ENCODE measurements around the gene LRRC75A. TPM values are rescaled to one million over a fixed set of nuclear protein-coding genes. Genes with fewer than 3 reads are reported as not detected.

LRRC75A gene
- total RNA-seq, 2 donors from 2014 or later: 3.2 to 5.0 TPM

DNA sequence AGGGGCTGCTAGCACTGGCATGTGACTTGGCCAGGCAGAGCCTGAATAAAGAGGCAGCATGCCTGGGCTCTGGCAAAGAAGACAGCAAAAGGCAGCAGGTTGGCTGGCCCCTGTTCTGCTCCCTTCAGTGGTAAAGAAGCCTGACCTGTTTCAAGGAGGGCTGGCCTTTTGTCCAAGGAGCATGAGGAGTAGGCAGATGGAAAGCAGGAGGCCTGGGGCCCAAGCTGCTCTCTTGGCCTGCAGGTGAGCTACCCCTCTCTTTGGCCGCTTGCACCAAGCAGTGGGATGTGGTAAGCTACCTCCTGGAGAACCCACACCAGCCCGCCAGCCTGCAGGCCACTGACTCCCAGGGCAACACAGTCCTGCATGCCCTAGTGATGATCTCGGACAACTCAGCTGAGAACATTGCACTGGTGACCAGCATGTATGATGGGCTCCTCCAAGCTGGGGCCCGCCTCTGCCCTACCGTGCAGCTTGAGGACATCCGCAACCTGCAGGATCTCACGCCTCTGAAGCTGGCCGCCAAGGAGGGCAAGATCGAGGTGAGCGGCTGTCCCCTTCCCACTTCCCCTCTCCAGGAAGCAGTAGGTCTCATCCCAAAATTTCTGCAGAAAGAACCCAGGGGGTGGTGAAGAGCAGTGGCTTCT lies 68.6 kb downstream of the LRRC75A start:
- no peak for DNase-seq
- Mint-ChIP-seq H3K4me1 (no peaks in the 10 kb centered on the region), H3K4me3 (no peak overlapping the region), H3K36me3 (ENCODE audit: low read depth) (no peaks in the 10 kb centered on the region), H3K27ac (no peak overlapping the region), H3K27me3 (ENCODE audit: insufficient read depth) (peaks cover 2% of the 10 kb centered on the region), H3K9me3 (no peaks in the 10 kb centered on the region)
- Histone ChIP-seq H3K27ac (ENCODE audit: low read depth, low read length) (no peak overlapping the region), H3K9me3 (ENCODE audit: control insufficient read depth, low read length) (no peaks in the 10 kb centered on the region), H3K9ac (ENCODE audit: extremely low read depth, low read length, poor library complexity, severe bottlenecking) (no peak overlapping the region), H3K4me1 (ENCODE audit: control insufficient read depth, insufficient read depth, low read length) (peaks cover 7% of the 10 kb centered on the region), H3K27me3 (ENCODE audit: control insufficient read depth, insufficient read depth, low read length, poor library complexity, severe bottlenecking) (no peaks in the 10 kb centered on the region), H3K4me3 (ENCODE audit: low read length) (no peak overlapping the region), H3K36me3 (ENCODE audit: control insufficient read depth, insufficient read depth, low read length) (no peaks in the 10 kb centered on the region)
- WGBS, 2 experiments (ENCODE audit: insufficient coverage in 1 of 2, insufficient read length in 1 of 2): 94 to 95% methylated on average over 6 to 10 of the region's 10 CpGs
- TF ChIP-seq, protein P1, sequence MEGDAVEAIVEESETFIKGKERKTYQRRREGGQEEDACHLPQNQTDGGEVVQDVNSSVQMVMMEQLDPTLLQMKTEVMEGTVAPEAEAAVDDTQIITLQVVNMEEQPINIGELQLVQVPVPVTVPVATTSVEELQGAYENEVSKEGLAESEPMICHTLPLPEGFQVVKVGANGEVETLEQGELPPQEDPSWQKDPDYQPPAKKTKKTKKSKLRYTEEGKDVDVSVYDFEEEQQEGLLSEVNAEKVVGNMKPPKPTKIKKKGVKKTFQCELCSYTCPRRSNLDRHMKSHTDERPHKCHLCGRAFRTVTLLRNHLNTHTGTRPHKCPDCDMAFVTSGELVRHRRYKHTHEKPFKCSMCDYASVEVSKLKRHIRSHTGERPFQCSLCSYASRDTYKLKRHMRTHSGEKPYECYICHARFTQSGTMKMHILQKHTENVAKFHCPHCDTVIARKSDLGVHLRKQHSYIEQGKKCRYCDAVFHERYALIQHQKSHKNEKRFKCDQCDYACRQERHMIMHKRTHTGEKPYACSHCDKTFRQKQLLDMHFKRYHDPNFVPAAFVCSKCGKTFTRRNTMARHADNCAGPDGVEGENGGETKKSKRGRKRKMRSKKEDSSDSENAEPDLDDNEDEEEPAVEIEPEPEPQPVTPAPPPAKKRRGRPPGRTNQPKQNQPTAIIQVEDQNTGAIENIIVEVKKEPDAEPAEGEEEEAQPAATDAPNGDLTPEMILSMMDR (conservative IDR thresholded peaks at IDR 0.05): no peak

DNA sequence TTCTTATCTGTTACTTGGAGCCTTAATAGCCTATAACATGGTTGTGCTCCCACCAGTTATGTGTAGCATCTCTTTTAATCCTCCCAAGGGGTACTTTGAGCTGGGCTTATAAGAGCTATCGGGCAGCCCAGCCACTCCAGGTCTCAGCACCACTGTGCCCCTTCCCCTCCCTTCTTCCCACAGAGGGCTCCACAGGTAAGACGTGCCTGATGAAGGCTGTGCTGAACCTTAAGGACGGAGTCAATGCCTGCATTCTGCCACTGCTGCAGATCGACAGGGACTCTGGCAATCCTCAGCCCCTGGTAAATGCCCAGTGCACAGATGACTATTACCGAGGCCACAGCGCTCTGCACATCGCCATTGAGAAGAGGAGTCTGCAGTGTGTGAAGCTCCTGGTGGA lies 69.6 kb downstream of the LRRC75A start:
- DNase-seq: peak; percentile 56
- no peak overlapping the region for H3K9ac ChIP-seq (ENCODE audit: extremely low read depth, low read length, poor library complexity, severe bottlenecking)
- 80 to 87% methylated on average over 5 to 7 of the region's 7 CpGs for WGBS, 2 experiments (ENCODE audit: insufficient coverage in 1 of 2, insufficient read length in 1 of 2)

DNA sequence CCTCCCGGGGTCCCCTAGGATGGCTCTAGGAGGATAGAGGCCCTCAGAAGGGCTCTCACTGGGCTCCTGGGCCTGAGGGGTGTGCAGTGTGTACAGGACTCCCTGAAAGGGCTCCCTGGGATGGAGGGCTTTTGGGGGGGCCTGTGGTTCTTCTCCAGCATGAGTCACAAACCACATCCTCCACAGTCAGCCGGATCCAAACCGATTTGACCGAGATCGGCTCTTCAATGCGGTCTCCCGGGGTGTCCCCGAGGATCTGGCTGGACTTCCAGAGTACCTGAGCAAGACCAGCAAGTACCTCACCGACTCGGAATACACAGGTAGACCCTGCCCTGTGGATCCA lies 72.1 kb downstream of the LRRC75A start:
- H3K4me3 ChIP-seq (ENCODE audit: low read length): no peak overlapping the region
- H3K36me3 ChIP-seq (ENCODE audit: control insufficient read depth, insufficient read depth, low read length): no peaks in the 10 kb centered on the region
- no peaks in the 10 kb centered on the region for H3K4me1 Mint-ChIP-seq
- no peaks in the 10 kb centered on the region for H3K9me3 Mint-ChIP-seq
- TF ChIP-seq, protein P1 (conservative IDR thresholded peaks at IDR 0.05): no peak
- no peak for DNase-seq
- H3K36me3 Mint-ChIP-seq (ENCODE audit: low read depth): no peaks in the 10 kb centered on the region
- peaks cover 7% of the 10 kb centered on the region for H3K4me1 ChIP-seq (ENCODE audit: control insufficient read depth, insufficient read depth, low read length)
- H3K27me3 ChIP-seq (ENCODE audit: control insufficient read depth, insufficient read depth, low read length, poor library complexity, severe bottlenecking): no peaks in the 10 kb centered on the region
- H3K27me3 Mint-ChIP-seq (ENCODE audit: insufficient read depth): peaks cover 2% of the 10 kb centered on the region
- H3K9ac ChIP-seq (ENCODE audit: extremely low read depth, low read length, poor library complexity, severe bottlenecking): no peak overlapping the region
- no peak overlapping the region for H3K27ac Mint-ChIP-seq
- 96 to 100% methylated on average over 5 to 10 of the region's 10 CpGs for WGBS, 2 experiments (ENCODE audit: insufficient coverage in 1 of 2, insufficient read length in 1 of 2)
- H3K4me3 Mint-ChIP-seq: no peak overlapping the region
- H3K9me3 ChIP-seq (ENCODE audit: control insufficient read depth, low read length): no peaks in the 10 kb centered on the region
- no peak overlapping the region for H3K27ac ChIP-seq (ENCODE audit: low read depth, low read length)

More for the DNA sequence above, 69.6 kb downstream of the LRRC75A start:
- H3K27me3 Mint-ChIP-seq (ENCODE audit: insufficient read depth): peaks cover 2% of the 10 kb centered on the region
- TF ChIP-seq, protein P1 (conservative IDR thresholded peaks at IDR 0.05): no peak
- Histone ChIP-seq H3K27ac (ENCODE audit: low read depth, low read length) (no peak overlapping the region), H3K4me3 (ENCODE audit: low read length) (no peak overlapping the region), H3K36me3 (ENCODE audit: control insufficient read depth, insufficient read depth, low read length) (no peaks in the 10 kb centered on the region), H3K27me3 (ENCODE audit: control insufficient read depth, insufficient read depth, low read length, poor library complexity, severe bottlenecking) (no peaks in the 10 kb centered on the region), H3K4me1 (ENCODE audit: control insufficient read depth, insufficient read depth, low read length) (peaks cover 7% of the 10 kb centered on the region), H3K9me3 (ENCODE audit: control insufficient read depth, low read length) (no peaks in the 10 kb centered on the region)
- no peaks in the 10 kb centered on the region for H3K36me3 Mint-ChIP-seq (ENCODE audit: low read depth)
- H3K27ac Mint-ChIP-seq: no peak overlapping the region
- no peaks in the 10 kb centered on the region for H3K9me3 Mint-ChIP-seq
- H3K4me3 Mint-ChIP-seq: no peak overlapping the region
- no peaks in the 10 kb centered on the region for H3K4me1 Mint-ChIP-seq

All from endodermal cell (in vitro differentiated cells).